Measurements from ENCODE around the gene ODAM. TPM values are rescaled to one million over a fixed set of nuclear protein-coding genes. Genes with fewer than 3 reads are reported as not detected.
"Not testable (repeated sequence)": the region's sequence is repeated elsewhere in the genome, so short reads cannot be mapped to it uniquely, and the experiment has no call there.

ODAM gene
- total RNA-seq, 1 experiment from 2014 or later: not detected

- Histone ChIP-seq H3K36me3 (replicated peaks; ENCODE audit: control insufficient read depth, insufficient read depth, low read length) (no peaks in the 10 kb centered on the region), H3K27me3 (ENCODE audit: control insufficient read depth, insufficient read depth, low read length) (no peaks in the 10 kb centered on the region), H3K4me3 (ENCODE audit: insufficient read depth, low read depth, low read length) (no peak overlapping the region)
- no peak for DNase-seq
Observed at GRCh38 chr4:70192895-70193294, 2.6 kb upstream of the ODAM start.

- no peak overlapping the region for H3K4me3 ChIP-seq (ENCODE audit: insufficient read depth, low read depth, low read length)
- H3K27me3 ChIP-seq (ENCODE audit: control insufficient read depth, insufficient read depth, low read length): no peaks in the 10 kb centered on the region
- H3K36me3 ChIP-seq (replicated peaks; ENCODE audit: control insufficient read depth, insufficient read depth, low read length): no peaks in the 10 kb centered on the region
- no peak for DNase-seq
Observed at GRCh38 chr4:70196857-70197256, 1.3 kb downstream of the ODAM start.

- no peaks in the 10 kb centered on the region for H3K36me3 ChIP-seq (replicated peaks; ENCODE audit: control insufficient read depth, insufficient read depth, low read length)
- DNase-seq: no peak
- no peak overlapping the region for H3K4me3 ChIP-seq (ENCODE audit: insufficient read depth, low read depth, low read length)
- no peaks in the 10 kb centered on the region for H3K27me3 ChIP-seq (ENCODE audit: control insufficient read depth, insufficient read depth, low read length)
Observed at GRCh38 chr4:70197842-70198241, 2.3 kb downstream of the ODAM start.

- DNase-seq: no peak
- H3K36me3 ChIP-seq (replicated peaks; ENCODE audit: control insufficient read depth, insufficient read depth, low read length): no peaks in the 10 kb centered on the region
- H3K4me3 ChIP-seq (ENCODE audit: insufficient read depth, low read depth, low read length): no peak overlapping the region
- no peaks in the 10 kb centered on the region for H3K27me3 ChIP-seq (ENCODE audit: control insufficient read depth, insufficient read depth, low read length)
Observed at GRCh38 chr4:70203601-70204000, 8.1 kb downstream of the ODAM start.

- not testable (repeated sequence) for H3K36me3 ChIP-seq (replicated peaks; ENCODE audit: control insufficient read depth, insufficient read depth, low read length); H3K4me3 ChIP-seq (ENCODE audit: insufficient read depth, low read depth, low read length); DNase-seq; H3K27me3 ChIP-seq (ENCODE audit: control insufficient read depth, insufficient read depth, low read length)
Observed at GRCh38 chr4:70212752-70213151, 17.2 kb downstream of the ODAM start.

- H3K4me3 ChIP-seq (ENCODE audit: insufficient read depth, low read depth, low read length); DNase-seq; H3K36me3 ChIP-seq (replicated peaks; ENCODE audit: control insufficient read depth, insufficient read depth, low read length); H3K27me3 ChIP-seq (ENCODE audit: control insufficient read depth, insufficient read depth, low read length): not testable (repeated sequence)
Observed at GRCh38 chr4:70216109-70216508, 20.6 kb downstream of the ODAM start.

GRCh38 chr4:70216550-70216949 lies 21.0 kb downstream of the ODAM start:
- not testable (repeated sequence) for H3K4me3 ChIP-seq (ENCODE audit: insufficient read depth, low read depth, low read length); H3K36me3 ChIP-seq (replicated peaks; ENCODE audit: control insufficient read depth, insufficient read depth, low read length); DNase-seq; H3K27me3 ChIP-seq (ENCODE audit: control insufficient read depth, insufficient read depth, low read length)

- H3K36me3 ChIP-seq (replicated peaks; ENCODE audit: control insufficient read depth, insufficient read depth, low read length); DNase-seq; H3K27me3 ChIP-seq (ENCODE audit: control insufficient read depth, insufficient read depth, low read length): not testable (repeated sequence)
Observed at GRCh38 chr4:70221389-70221788, 25.9 kb downstream of the ODAM start.

GRCh38 chr4:70221818-70222217 lies 26.3 kb downstream of the ODAM start:
- not testable (repeated sequence) for H3K4me3 ChIP-seq (ENCODE audit: insufficient read depth, low read depth, low read length); H3K27me3 ChIP-seq (ENCODE audit: control insufficient read depth, insufficient read depth, low read length); DNase-seq; H3K36me3 ChIP-seq (replicated peaks; ENCODE audit: control insufficient read depth, insufficient read depth, low read length)

More at GRCh38 chr4:70221389-70221788, 25.9 kb downstream of the ODAM start:
- not testable (repeated sequence) for H3K4me3 ChIP-seq (ENCODE audit: insufficient read depth, low read depth, low read length)

- Histone ChIP-seq H3K27me3 (ENCODE audit: control insufficient read depth, insufficient read depth, low read length) (no peaks in the 10 kb centered on the region), H3K36me3 (replicated peaks; ENCODE audit: control insufficient read depth, insufficient read depth, low read length) (no peaks in the 10 kb centered on the region), H3K4me3 (ENCODE audit: insufficient read depth, low read depth, low read length) (no peak within 1 kb of the TSS)
- DNase-seq: no peak
Observed at GRCh38 chr4:70225824-70226223, 30.3 kb downstream of the ODAM start, which contains the start of gene FDCSP. Gene FDCSP, plus strand, starts transcription at chr4:70226124. Its CDS starts 5,071 bp downstream, at chr4:70231195.

- H3K4me3 ChIP-seq (ENCODE audit: insufficient read depth, low read depth, low read length): no peak overlapping the region
- no peaks in the 10 kb centered on the region for H3K36me3 ChIP-seq (replicated peaks; ENCODE audit: control insufficient read depth, insufficient read depth, low read length)
- DNase-seq: no peak
- H3K27me3 ChIP-seq (ENCODE audit: control insufficient read depth, insufficient read depth, low read length): no peaks in the 10 kb centered on the region
Observed at GRCh38 chr4:70236125-70236524, 40.6 kb downstream of the ODAM start.

- Histone ChIP-seq H3K27me3 (ENCODE audit: control insufficient read depth, insufficient read depth, low read length) (no peaks in the 10 kb centered on the region), H3K4me3 (ENCODE audit: insufficient read depth, low read depth, low read length) (no peak overlapping the region), H3K36me3 (replicated peaks; ENCODE audit: control insufficient read depth, insufficient read depth, low read length) (no peaks in the 10 kb centered on the region)
- DNase-seq: no peak
Observed at GRCh38 chr4:70239131-70239883, 43.8 kb downstream of the ODAM start.

GRCh38 chr4:70239884-70240591 lies 44.5 kb downstream of the ODAM start:
- DNase-seq: no peak
- Histone ChIP-seq H3K36me3 (replicated peaks; ENCODE audit: control insufficient read depth, insufficient read depth, low read length) (no peaks in the 10 kb centered on the region), H3K4me3 (ENCODE audit: insufficient read depth, low read depth, low read length) (no peak overlapping the region), H3K27me3 (ENCODE audit: control insufficient read depth, insufficient read depth, low read length) (no peaks in the 10 kb centered on the region)

GRCh38 chr4:70242297-70242696 lies 46.8 kb downstream of the ODAM start, which contains the start of gene CSN3:
Gene CSN3, plus strand, starts transcription at chr4:70242597. Its CDS starts 2,223 bp downstream, at chr4:70244820.
- H3K4me3 ChIP-seq (ENCODE audit: insufficient read depth, low read depth, low read length); H3K36me3 ChIP-seq (replicated peaks; ENCODE audit: control insufficient read depth, insufficient read depth, low read length); DNase-seq; H3K27me3 ChIP-seq (ENCODE audit: control insufficient read depth, insufficient read depth, low read length): not testable (repeated sequence)

- no peak for DNase-seq
- Histone ChIP-seq H3K4me3 (ENCODE audit: insufficient read depth, low read depth, low read length) (no peak overlapping the region), H3K27me3 (ENCODE audit: control insufficient read depth, insufficient read depth, low read length) (no peaks in the 10 kb centered on the region), H3K36me3 (replicated peaks; ENCODE audit: control insufficient read depth, insufficient read depth, low read length) (no peaks in the 10 kb centered on the region)
Observed at GRCh38 chr4:70243091-70243490, 47.6 kb downstream of the ODAM start.

Measured in H7 (cell line).